ENCODE measurements around the gene CD72.
"Not testable (repeated sequence)": the region's sequence is repeated elsewhere in the genome, so short reads cannot be mapped to it uniquely, and the experiment has no call there.

Gene CD72

DNA sequence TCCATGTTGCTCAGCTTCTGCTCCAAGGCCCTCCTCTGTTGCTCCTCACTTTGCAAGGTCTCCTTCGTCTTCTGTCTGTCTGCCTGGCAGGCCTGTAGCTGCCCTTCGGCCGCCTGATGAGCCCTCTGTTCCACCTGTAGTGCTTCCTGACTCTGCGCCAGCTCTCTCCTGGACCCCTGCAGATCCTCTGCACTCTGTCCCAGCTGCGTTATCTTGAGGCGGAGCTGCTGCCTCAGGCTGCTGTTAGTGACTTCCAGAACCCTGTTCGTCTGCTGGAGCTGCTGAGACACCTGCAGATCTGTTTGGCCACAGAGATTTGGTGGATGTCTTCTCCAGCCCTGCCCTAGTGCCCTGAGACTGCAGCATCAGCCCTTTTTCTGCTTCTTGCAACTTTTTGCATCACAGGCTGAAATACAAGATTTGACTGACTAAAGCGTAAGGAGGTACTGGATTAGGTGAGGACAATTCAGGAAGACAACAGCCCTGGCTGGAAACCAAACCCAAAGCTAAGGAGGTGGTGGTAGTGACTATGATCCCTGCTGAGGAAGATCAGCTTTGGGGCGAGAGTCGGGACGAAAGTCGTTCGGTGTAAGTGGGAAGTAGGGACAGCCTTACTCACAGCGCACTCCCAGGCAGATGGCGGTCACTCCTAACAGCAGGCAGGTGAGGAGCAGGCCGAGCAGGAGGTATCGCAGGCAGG, 2.1 kb downstream of the CD72 start:
- peak; percentile 10 for DNase-seq

DNA sequence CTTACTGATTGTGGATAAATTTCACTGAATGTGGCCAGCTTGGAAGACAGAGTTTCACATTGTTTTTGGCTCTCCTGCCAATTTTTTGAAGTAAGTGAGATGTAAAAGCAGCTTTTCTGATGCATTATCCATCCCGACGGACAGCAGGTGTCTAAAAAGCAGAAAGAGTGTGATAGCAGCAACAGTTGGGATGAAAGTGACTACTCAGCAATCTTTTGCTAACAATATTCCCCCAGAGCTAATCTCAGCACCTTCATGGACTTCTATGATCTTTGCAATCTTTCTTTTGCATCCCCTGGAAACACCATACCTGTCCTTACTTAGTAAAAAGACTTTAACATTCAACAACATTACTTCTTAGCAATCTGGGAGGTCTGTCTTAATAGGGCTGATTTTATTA, 5.4 kb downstream of the CD72 start:
- no peak for DNase-seq

DNA sequence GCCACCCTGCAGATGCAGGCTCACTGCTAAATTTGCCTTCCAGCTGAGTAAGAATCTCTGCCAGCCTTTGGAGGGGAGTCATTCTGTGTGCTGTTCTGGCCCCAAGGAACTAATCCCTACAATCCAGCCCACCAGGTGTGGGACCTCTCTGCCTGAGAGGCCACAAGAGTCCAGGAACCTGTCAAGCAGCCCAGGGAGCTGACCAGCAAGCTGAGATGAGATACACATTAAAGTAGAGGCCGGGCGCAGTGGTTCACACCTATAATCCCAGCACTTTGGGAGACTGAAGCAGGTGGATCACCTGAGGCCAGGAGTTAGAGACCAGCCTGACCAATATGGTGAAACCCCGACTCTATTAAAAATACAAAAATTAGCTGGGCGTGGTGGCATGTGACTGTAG, 6.1 kb downstream of the CD72 start:
- DNase-seq = not testable (repeated sequence)

DNA sequence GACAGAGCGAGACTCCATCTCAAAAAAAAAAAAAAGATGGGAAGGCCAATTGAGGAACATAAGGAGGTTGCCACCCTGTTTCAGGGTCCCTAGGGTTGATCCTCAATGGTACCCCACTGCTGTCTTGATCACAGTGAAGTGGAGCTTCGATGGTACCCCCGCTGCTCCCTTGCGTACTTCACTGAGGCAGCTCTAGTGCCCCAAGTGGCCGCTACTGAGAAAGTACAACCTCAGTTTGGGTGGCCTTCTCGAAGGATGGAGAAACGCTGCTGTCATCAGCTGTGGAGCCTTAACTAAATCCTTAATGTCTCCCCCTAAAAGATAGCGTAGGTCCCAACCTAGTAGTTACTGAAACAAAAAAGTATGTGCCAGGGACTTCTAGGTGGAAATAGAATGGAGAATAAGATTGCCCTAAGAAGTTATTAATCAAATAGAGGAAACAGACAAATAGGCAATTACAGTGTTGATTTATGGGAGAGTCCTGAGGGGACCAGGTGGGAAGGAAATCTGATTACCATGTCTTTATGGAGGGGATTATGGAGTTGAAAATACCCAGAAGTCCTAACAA, 6.9 kb downstream of the CD72 start:
- no peak for DNase-seq

DNA sequence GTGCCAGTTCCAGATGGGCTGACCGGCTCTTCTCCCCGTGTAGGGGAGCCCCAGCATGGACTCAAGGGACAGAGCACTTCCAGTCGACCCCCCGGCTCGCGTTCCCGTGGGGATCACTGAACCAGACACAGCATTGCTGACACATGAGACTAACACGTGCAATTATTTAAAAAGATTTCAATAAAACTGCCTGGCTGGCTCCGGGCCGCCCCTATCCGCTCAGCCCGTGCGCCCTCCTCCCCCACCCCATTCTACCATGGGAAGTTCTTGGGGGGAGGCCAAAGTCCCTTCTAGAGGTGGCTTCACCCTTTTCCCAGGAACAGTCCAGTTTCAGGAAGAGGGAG, 8.4 kb downstream of the CD72 start:
- DNase-seq = no peak

DNA sequence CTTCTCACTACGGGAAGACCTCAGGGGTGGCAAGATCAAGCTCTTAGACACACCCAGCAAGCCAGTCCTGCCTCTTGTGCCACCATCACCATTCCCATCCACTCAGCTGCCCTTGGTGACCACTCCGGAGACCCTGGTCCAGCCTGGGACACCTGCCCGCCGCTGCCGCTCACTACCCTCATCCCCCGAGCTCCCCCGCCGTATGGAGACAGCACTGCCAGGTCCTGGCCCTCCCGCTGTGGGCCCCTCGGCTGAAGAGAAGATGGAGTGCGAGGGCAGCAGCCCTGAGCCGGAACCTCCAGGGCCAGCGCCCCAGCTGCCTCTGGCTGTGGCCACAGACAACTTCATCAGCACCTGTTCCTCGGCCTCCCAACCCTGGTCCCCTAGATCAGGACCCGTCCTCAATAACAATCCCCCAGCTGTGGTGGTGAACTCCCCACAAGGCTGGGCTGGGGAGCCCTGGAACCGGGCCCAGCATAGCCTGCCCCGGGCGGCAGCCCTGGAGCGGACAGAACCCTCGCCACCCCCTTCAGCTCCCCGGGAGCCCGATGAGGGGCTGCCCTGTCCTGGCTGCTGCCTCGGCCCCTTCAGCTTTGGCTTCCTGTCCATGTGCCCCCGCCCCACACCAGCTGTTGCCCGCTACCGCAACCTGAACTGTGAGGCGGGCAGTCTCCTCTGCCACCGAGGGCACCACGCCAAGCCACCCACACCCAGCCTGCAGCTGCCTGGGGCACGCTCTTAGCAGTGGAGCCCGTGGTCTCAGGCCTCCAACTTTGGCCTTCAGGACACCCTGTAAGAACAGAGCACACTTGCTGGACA, 9.0 kb downstream of the CD72 start:
- no peak for DNase-seq

DNA sequence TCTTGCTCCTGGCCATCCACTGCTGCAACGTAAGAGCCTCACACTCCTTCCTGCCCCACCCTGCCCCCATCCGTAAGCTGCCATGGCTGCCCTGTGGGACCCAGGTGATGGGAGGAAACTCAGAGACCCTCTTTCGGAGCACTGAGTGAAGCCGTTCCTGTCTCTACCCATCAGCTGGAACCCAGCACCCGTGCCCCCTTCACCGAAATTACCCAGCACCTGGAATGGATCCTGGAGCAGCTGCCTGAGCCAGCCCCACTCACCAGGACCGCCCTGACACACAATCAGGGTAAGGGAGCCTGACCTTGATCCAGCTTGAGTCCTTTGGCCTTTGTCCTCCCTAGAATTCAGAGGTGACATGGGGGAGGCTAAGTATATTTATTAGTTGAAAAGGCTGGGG, 10.0 kb downstream of the CD72 start:
- no peak for DNase-seq

DNA sequence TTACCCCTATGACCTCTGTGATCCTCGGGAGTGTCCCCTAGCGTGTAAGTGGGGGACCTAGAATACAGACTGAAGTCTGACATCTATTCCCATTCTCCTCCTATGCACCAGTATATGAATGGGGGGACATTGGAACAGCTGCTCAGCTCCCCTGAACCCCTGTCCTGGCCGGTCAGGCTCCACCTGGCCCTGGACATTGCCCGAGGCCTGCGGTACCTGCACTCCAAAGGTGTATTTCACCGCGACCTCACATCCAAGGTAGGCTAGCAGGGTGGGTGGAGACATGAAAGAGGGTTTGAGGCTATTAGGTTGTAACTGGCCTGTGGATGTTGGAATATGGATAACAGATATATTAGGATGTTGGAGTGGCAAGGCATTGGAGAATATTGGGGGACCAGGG, 11.5 kb downstream of the CD72 start:
- DNase-seq = no peak

DNA sequence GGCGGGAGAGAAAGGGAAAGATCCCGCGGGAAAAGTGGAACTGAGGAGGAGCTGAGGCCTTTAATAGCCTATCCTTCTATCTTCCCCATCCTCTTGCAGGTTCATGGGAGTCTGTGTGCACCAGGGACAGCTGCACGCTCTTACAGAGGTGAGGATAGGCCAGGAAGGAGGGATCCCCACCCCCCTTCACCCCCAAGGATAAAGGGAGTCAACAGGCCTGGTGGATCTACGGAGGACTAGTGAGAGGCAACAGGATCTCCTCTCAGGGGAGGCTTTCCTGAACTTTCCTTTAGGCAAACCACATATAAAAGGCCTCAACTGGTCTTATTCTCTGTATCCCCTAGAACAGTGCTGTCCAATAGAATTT, 12.1 kb downstream of the CD72 start:
- no peak for DNase-seq

DNA sequence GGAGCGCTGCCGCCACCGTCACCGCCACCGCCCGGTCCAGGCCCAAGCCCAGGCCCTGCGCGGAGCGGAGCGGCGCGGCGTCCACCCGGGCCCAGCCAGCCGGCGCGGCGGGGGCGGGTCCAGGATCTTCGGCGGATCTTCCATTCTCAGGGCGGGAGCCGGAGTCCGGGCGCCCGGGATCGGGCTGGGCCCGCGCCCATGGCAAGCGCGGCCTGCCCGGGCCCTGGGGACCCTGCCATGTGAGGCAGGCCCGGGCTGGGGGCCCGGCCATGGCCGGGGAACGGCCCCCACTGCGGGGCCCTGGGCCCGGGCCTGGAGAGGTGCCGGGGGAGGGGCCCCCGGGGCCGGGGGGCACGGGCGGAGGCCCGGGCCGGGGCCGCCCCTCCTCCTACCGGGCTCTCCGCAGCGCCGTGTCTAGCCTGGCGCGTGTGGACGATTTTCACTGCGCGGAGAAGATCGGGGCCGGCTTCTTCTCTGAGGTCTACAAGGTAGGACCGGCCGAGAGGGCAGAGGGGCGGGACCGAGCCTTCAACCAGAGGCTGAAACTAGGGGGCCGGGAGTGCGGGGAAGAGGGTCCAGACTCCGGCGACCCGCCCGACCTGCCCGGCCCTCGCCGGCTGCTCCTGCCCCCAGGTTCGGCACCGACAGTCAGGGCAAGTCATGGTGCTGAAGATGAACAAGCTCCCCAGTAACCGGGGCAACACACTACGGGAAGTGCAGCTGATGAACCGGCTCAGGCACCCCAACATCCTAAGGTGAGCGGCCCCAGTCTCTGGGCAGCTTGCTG, 12.7 kb downstream of the CD72 start:
- DNase-seq = peak; percentile 3

DNA sequence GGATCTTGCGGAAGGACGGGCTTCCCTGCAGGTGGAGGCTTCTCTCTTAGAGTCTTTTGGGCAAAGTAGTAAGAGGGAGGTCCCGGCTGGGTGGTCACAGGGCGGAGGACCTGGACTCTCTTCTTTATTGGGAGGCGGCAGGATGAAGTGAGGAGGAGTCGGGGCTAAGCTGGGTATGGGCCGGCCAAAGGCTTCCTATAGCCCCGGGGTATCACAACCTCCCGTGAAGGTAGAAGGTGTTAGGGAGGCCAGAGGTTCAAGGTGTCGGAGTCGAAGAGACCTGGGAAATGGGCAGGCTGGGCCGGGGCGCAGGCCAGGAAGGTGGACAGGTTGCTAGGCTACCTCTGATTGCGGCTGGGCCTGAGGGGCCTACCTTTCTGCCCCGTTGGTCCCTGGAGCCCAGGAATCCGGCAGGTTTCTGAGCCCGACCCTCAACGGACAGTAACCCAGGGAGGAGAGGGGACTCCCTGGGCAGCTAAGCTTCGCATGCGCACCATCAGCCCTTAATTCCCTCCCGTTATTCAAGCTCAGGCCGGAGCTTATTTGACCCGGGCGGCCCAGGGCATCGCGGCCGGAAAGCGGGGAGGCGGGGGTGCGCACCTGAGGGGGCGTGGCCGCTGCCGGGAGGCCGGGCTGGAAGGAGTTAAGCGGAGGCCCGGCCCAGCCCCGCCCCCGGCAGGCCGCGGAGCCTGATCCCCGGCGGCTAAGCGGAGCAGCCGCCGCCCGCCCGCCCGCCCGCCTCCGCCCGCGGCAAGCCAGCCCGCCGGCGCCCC, 13.4 kb downstream of the CD72 start, which contains the start of gene TESK1:
TSS of gene TESK1 (plus strand) at position 685 of the 773 bp plus-strand sequence. CDS start 358 bp downstream, outside the sequence.
- peak; percentile 57 for DNase-seq

DNA sequence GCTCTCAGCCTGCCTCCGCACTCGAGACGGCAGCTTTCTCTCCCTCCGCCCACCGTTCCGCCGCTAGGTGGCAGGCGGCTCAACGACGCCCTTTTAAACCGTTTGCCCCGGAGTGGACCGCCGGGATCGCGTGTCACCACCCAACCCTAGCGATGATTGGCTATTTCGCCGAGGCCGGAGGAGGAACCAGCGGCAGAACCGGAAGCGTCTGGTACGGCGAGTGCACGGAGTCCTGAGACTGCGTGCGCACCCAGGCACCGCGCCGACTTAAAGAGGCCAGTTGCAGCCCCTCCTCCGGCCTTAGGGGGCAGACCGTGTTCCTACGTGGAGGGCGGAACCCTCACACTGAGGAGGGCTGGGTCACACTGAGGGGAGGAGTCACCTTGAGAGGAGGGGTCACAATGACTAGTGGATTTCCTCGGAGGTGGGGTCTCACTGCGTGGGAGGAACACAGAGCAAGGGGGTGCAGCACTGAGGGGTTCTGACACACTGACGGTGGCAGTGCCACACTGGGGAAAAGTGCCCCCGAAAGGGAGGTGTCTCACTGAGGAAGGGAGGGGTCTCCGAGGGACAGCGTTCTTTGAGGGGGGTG, 14.1 kb downstream of the CD72 start:
- peak; percentile 99 for DNase-seq

DNA sequence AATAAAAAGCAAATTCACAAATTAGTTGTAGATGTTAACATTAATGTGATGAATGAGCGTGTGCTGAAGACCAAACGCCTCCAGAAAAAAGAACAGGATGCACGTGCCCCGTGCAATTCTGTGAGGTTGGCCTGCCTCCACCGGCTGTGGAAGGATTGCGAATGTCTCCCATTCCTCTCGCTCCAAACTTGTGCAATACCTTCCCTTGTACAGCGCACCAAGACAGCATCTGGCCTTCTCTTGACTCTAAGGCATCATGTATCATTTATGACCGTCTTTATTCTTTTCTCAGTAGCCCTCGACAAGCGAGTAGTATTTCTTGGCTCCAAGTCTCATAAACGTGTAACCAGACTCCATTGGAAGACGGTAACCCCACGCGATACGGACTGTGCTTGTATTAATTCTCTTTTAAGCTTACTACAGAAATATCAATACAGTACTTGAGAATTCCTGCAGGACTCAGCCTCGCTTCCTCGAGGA, 14.7 kb downstream of the CD72 start:
- DNase-seq = peak; percentile 71

DNA sequence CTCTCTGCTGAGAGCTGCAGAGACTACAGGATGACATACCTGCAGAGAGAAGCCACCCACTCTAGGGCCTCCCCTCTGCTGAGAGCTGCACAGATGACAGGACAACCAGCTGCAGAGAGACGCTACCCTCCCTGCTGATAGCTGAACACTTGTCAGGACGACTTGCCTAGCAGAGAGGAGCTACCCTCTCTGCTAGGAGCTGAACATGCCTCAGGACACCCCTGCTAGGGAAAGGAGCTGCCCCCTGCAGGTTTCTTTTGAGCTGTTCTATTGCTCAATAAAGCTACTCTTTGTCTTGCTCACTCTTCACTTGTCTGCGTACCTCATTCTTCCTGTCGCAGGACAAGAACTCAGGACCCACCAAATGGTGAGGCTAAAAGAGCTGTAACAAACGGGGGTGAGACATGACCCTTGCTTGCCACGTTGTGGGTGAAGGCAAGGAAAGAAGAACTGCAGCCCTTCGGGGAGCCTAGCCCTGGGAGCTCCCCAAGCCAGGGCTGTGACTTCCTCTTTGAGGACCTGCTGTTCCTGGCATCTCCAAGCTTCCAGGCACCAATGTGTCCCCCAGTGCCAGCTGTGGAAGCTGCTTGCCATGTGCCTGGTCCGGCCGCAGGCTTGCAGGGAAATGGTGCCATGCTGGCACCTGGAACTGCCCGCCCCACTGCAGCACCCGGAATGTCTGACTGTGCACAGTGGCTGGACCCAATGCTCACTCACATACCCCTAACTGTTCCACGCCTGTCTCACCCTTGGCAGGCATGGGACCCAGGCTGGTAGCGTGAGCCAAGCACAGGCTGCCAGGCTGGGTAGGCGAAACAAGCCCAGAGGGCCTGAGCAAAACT, 18.2 kb downstream of the CD72 start:
- DNase-seq = no peak

DNA sequence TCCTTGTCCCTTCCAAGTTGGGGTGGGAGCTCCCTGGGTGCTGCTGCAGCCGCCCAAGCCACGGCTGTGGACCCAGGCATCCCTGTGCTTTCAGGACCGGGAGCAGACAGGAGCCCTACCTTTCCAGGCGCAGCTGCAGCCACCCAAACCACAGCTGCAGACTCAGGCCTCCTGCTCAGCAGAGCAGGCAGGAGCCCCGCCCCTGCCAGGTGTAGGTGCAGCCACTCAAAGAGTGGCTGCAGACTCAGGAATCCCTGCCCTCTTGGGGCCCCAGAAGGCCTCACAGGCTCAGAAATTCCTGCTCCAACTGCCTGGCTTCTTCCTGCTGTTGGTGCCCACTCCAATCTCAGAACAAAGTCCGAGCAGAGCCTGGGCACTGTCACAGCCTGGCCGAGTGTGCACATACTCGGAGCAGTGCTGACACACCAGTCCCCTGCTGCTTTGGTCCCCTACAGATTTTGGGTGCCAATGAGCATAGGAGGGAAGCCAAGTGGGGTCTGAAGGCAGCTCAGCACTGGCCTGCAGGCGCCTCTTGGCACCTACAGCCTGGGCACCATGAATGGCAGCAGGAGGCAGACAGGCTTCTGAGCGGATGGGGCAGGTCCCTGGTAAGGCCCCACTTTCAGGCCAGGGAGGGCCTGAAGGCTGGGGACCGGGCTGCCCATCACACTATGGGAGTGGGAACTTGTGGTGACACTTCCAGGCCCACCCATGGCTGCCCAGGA, 19.2 kb downstream of the CD72 start:
- DNase-seq = no peak

DNA sequence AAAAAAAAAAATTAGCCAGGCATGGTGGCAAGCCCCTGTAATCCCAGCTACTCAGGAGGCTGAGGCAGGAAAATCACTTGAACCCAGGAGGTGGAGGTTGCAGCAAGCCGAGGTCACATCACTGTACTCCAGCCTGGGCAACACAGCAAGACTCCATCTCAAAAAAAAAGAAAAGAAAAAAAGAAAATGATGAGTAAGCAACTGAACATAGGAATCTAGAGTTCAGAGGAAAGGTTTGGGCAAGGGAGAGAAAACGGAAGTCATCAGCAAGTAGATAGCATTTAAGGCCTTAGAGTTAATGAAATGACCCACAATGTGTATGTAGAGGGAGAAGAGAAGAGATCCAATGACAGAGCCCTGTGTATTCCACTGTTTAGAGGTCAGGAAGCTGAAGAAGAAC, 21.3 kb downstream of the CD72 start:
- DNase-seq = not testable (repeated sequence)

DNA sequence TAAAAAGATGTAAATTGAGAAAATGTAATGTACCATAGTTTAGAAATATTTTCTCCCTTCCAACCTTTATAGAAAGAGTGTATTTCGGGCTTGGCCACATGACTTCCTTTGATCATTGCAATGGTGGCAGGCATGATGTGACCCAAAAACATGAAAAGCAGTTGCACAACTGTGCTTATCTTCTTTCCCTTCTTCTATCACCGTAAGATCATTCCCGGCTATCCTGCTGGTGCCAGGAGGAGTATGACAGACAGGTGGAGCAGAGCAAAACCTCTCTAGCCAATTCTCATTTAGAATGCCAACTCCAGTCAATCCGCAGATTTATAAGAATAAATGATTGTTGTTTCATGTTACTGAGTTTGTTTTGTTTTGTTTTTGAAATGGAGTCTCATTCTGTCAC, 23.7 kb downstream of the CD72 start:
- no peak for DNase-seq

DNA sequence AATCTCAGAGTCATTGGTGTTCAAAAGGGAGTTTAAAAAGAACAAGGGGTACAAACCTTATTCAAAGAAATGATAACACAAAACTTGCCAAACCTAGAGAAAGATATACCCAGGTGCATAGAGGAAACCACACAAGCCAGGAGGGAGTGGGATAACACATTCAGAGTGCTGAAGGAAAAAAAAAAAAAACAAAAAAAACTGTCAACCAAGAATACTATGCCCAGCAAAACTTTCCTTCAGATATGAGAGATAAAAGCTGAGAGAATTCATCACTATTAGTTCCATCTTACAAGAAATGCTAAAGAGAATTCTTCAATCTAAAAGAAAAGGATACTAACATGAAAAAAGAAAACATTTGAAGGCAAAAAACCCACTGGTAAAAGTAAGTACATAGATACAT, 24.6 kb downstream of the CD72 start:
- no peak for DNase-seq

DNA sequence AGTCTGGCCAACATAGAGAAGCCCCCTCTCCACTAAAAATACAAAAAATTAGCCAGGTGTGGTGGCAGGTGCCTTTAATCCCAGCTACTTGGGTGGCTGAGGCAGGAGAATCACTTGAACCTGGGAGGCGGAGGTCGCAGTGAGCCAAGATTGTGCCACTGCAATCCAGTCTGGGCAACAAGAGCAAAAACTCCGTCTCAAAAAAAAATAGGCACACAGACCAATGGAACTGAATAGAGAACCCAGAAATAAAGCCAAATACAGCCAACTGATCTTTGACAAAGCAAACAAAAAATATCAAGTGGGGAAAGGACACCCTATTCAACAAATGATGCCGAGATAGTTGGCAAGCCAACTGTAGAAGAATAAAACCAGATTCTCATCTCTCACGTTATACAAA, 29.7 kb downstream of the CD72 start:
- not testable (repeated sequence) for DNase-seq

DNA sequence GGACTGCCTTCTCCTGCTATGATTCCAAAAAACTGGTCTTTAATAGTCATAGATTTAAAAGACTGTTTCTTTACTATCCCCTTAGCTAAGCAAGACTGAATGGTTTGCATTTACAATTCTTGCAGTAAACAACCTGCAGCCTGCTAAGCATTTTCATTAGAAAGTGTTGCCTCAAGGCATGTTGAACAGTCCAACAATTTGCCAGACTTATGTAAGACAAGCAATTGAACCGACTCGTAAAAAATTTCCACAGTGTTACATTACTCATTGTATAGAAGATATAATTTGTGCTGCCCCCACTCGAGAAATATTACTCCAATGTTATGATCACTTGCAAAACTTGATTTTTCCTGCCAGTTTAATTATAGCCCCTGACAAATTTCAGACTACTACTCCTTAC, 33.5 kb downstream of the CD72 start:
- not testable (repeated sequence) for DNase-seq
